ENCODE data around the gene DRAP1. TPM values are rescaled to one million over a fixed set of nuclear protein-coding genes. Genes with fewer than 3 reads are reported as not detected.

Gene DRAP1, protein sequence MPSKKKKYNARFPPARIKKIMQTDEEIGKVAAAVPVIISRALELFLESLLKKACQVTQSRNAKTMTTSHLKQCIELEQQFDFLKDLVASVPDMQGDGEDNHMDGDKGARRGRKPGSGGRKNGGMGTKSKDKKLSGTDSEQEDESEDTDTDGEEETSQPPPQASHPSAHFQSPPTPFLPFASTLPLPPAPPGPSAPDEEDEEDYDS
- total RNA-seq (2014; rRNA removed; shearing (Covaris generic)) = 93.2 and 110 TPM in 2 replicates
- total RNA-seq (2022) = 68.2 and 81.2 TPM in 2 replicates
- Bru-seq, nascent RNA = percentile 67 among the genes with signal in this experiment
- BruChase-seq, experiment 1, labeled RNA remaining after a 6-hour chase = percentile 75 among the genes with signal in this experiment
- percentile 65 among the genes with signal in this experiment for BruChase-seq, experiment 2, labeled RNA remaining after a 2-hour chase
- long read RNA-seq, transcript DRAP1-201 (7 exons, 989 nt) = major isoform, 121 of 134 reads
- long read RNA-seq, transcript DRAP1-204 (7 exons, 695 nt) = minor isoform, 7 of 134 reads
- long read RNA-seq, partial matches to known transcripts = 1 of 134 reads
- long read RNA-seq, other reads (novel, unspliced or antisense) = 5 of 134 reads

DNA sequence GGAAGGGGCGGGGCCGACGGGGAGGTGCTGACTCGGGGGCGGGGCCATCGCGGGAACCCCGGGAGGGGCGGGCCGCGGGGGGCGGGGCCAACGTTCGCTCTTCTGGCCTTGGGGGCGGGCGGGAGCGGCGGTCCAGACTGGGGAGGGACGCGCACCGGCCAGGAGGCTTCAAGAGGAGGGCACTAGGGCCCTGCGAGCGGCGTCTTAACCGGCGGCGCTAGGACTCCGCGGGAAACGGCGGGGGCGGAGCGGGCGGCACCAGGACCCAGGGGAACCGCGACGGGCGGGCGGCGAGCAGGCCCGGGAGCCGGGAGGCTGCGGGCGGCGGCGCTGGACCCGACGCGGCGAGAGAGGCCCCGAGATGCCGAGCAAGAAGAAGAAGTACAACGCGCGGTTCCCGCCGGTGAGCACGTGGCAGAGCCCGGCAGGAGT is at the start of gene DRAP1:
Gene DRAP1 (plus strand): TSS at position 286 of the 432 bp plus-strand sequence. CDS start 76 bp downstream, at position 362.
- Histone ChIP-seq H3K27ac (ENCODE audit: low read depth, low read length, poor library complexity, severe bottlenecking) (peak within 1 kb of the TSS; percentile 54), H3K4me2 (ENCODE audit: low read length) (peak within 1 kb of the TSS; percentile 94), H3K4me1 (ENCODE audit: insufficient read depth, low read length, poor library complexity, severe bottlenecking) (peaks cover 22% of the 10 kb centered on the region), H2AFZ (ENCODE audit: low read length) (peak within 1 kb of the TSS; percentile 33), H3K79me2 (ENCODE audit: insufficient read depth, low read depth, low read length) (peaks cover 11% of the 10 kb centered on the region; the same call in 1 of the 2 replicates), H3K4me3 (ENCODE audit: low read depth, low read length, poor library complexity, severe bottlenecking) (peak within 1 kb of the TSS; percentile 85), H3K36me3 (ENCODE audit: insufficient read depth, low read length) (peaks cover 8% of the 10 kb centered on the region; the same call in 1 of the 2 replicates), H3K9me3 (ENCODE audit: low read length) (no peaks in the 10 kb centered on the region), H4K20me1 (ENCODE audit: insufficient read depth, low read length) (no peaks in the 10 kb centered on the region), H3K9me2 (ENCODE audit: insufficient read depth, low read length) (no peaks in the 10 kb centered on the region)
- intact Hi-C loops (cut with micrococcal nuclease; ENCODE audit: unreplicated experiment) = loop anchor here (1.0 to 2.0 kb wide), 4 partner anchors 18 to 83 kb away; partner anchors contain the start of genes BANF1, CCDC85B, CFL1 and EIF1AD
- POLR2A ChIA-PET = no interaction called here
- DNase-seq (ENCODE audit: low spot score) = peak; percentile 99
- CTCF ChIA-PET (ENCODE audit: unreplicated experiment) = no interaction called here
- TF ChIP-seq, protein P1, sequence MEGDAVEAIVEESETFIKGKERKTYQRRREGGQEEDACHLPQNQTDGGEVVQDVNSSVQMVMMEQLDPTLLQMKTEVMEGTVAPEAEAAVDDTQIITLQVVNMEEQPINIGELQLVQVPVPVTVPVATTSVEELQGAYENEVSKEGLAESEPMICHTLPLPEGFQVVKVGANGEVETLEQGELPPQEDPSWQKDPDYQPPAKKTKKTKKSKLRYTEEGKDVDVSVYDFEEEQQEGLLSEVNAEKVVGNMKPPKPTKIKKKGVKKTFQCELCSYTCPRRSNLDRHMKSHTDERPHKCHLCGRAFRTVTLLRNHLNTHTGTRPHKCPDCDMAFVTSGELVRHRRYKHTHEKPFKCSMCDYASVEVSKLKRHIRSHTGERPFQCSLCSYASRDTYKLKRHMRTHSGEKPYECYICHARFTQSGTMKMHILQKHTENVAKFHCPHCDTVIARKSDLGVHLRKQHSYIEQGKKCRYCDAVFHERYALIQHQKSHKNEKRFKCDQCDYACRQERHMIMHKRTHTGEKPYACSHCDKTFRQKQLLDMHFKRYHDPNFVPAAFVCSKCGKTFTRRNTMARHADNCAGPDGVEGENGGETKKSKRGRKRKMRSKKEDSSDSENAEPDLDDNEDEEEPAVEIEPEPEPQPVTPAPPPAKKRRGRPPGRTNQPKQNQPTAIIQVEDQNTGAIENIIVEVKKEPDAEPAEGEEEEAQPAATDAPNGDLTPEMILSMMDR (conservative IDR thresholded peaks at IDR 0.05; ENCODE audit: low read length) = no peak
- TF ChIP-seq EZH2phosphoT487 (IDR thresholded peaks at IDR 0.05; ENCODE audit: borderline replicate concordance, low read depth, low read length) = no peak
- BruUV-seq (replicated peaks) = no TSS peak

DNA sequence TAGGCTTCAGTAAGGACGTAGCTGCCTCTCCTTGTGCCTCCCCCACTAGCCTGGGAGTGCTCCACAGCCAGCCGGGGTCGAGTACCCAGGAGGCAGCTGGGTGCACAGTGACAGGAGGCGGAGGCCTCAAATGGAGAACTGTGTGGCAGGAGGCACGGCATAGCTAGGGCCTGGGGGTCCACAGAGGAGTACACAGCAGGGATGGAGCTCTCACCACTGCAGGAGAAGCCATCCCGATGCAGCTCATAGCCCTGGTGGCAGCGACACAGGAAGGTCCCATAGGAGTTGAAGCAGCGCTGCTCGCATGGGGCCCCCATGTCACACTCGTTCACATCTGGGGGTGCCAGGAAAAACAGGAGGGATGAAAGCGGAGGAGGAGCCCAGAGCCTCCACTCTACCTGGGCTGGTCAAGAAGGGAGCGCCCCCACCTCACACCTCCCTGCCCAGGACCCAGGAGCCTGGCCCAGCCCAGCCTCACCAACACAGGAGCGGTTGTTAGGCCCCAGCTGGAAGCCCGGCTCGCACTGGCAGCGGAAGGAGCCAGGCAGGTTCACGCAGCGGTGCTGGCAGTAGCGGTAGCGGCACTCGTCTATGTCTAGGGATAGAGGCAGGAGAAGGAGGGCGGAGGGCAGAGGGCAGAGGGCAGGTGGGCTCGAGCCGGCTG is 49.5 kb upstream of the DRAP1 start:
- no peak overlapping the region for H3K4me2 ChIP-seq (ENCODE audit: low read length)
- TF ChIP-seq, protein P1 (conservative IDR thresholded peaks at IDR 0.05; ENCODE audit: low read length) = no peak
- intact Hi-C loops (cut with micrococcal nuclease; ENCODE audit: unreplicated experiment) = no loop called here
- no peak for DNase-seq (ENCODE audit: low spot score)
- CTCF ChIA-PET (ENCODE audit: unreplicated experiment) = interaction anchor here (0.6 to 1.3 kb wide), 2 partner anchors 10 to 278 kb away, joined by 4 to 8 read pairs; partner anchors contain the start of gene MUS81
- no TSS peak for BruUV-seq (replicated peaks)
- no peaks in the 10 kb centered on the region for H3K9me3 ChIP-seq (ENCODE audit: low read length)
- H3K27ac ChIP-seq (ENCODE audit: low read depth, low read length, poor library complexity, severe bottlenecking) = no peak overlapping the region
- peaks cover 35% of the 10 kb centered on the region for H3K4me1 ChIP-seq (ENCODE audit: insufficient read depth, low read length, poor library complexity, severe bottlenecking)
- no peaks in the 10 kb centered on the region for H3K9me2 ChIP-seq (ENCODE audit: insufficient read depth, low read length)
- H2AFZ ChIP-seq (ENCODE audit: low read length) = no peak overlapping the region
- POLR2A ChIA-PET = interaction anchor here (0.8 to 1.4 kb wide), 2 partner anchors 19 to 20 kb away, joined by 3 to 7 read pairs; partner anchors contain the start of genes CCDC85B and FIBP
- no peaks in the 10 kb centered on the region for H4K20me1 ChIP-seq (ENCODE audit: insufficient read depth, low read length)
- H3K36me3 ChIP-seq (ENCODE audit: insufficient read depth, low read length) = peaks cover 26% of the 10 kb centered on the region
- no peaks in the 10 kb centered on the region for H3K79me2 ChIP-seq (ENCODE audit: insufficient read depth, low read depth, low read length)
- H3K4me3 ChIP-seq (ENCODE audit: low read depth, low read length, poor library complexity, severe bottlenecking) = no peak overlapping the region

Measured in OCI-LY7 (cell line).